K562 (cell line): ENCODE data around the gene KRTAP9-8. TPM values are rescaled to one million over a fixed set of nuclear protein-coding genes. Genes with fewer than 3 reads are reported as not detected.
"Not testable (repeated sequence)": the region's sequence is repeated elsewhere in the genome, so short reads cannot be mapped to it uniquely, and the experiment has no call there.

Experiments used
- ATAC-seq: fragments of 200-7000 bp; cut with Tn5 transposase; 3 replicates; pipeline ENCODE4 v1.9.1; 2020; ENCODE audit warnings: moderate library complexity
- Bru-seq: library from RNA; stranded (reverse); fragments of 400-500 nt; gene quantifications from one replicate; lab custom pipeline; 2021; lab: Mats Ljungman, UMichigan
- BruChase-seq, 2 experiments: library from RNA; stranded (reverse); fragments of 400-500 nt; gene quantifications; one replicate each; lab custom pipeline; 2021; lab: Mats Ljungman, UMichigan
- BruUV-seq: library from RNA; stranded (reverse); fragments of 400-500 nt; replicated peaks from 2 replicates; lab custom pipeline; 2021; lab: Mats Ljungman, UMichigan
- CTCF ChIA-PET: fragments of 300-600 bp; formaldehyde crosslinking; extraction: SDS; loops from one replicate; lab custom pipeline; 2021; ENCODE audit warnings: low intra/inter-chr PET ratio; lab: Yijun Ruan, JAX
- POLR2A ChIA-PET: fragments of 300-600, 350-650 bp; sonication (Branson Sonifier 250); formaldehyde crosslinking; extraction: SDS; loops from one replicate; lab custom pipeline; 2021; ENCODE audit warnings: antibody characterized with exemption, inconsistent platforms; lab: Yijun Ruan, JAX
- DNase-seq, 4 experiments: peaks; one replicate each; pipeline versions ENCODE4 v3.0.0 to v3.0.0-alpha.2; 2011 to 2018; ENCODE audit warnings: low spot score in 3 of 4, mixed read lengths in 3 of 4; ENCODE audit errors: extremely low read depth in 1 of 4
- FAIRE-seq: peaks from 2 replicates; lab custom pipeline; 2011; peaks lifted over from hg19 to GRCh38; lab: Jason Lieb, UNC
- H2AFZ ChIP-seq: 2 replicates; pipeline ENCODE4 v1.6.0; 2011; ENCODE audit warnings: low read depth, low read length, control low read depth, inconsistent platforms
- H3K27ac ChIP-seq: fragments of 200-600 bp; 3 replicates; pipeline ENCODE4 v1.8.0; 2011; ENCODE audit warnings: low read depth, mild to moderate bottlenecking, control low read depth, inconsistent platforms, low read length, moderate library complexity, mixed read lengths; ENCODE audit errors: extremely low read depth
- H3K27me3 ChIP-seq, 2 experiments: fragments of 300-600 bp in 1 of 2; 2 replicates in 1 of 2; 3 replicates in 1 of 2; pipeline versions ENCODE4 v1.6.0 to v1.8.0; 2011; ENCODE audit warnings: inconsistent platforms in 2 of 2, low read length in 2 of 2, mild to moderate bottlenecking in 1 of 2, mixed read lengths in 1 of 2, moderate library complexity in 1 of 2; ENCODE audit not compliant: control insufficient read depth in 2 of 2, insufficient read depth in 2 of 2
- H3K36me3 ChIP-seq: fragments of 300-600 bp; 3 replicates; pipeline ENCODE4 v1.8.0; 2011; ENCODE audit warnings: mild to moderate bottlenecking, low read length, inconsistent platforms; ENCODE audit not compliant: control insufficient read depth, insufficient read depth
- H3K4me1 ChIP-seq, 2 experiments: fragments of 200-600 bp in 1 of 2; replicated peaks in 1 of 2; 2 replicates in 1 of 2; 3 replicates in 1 of 2; pipeline versions ENCODE4 v1.5.1 to v1.8.0; 2011; ENCODE audit warnings: inconsistent platforms in 2 of 2, low read length in 2 of 2, mild to moderate bottlenecking in 1 of 2, mixed read lengths in 1 of 2, moderate library complexity in 1 of 2; ENCODE audit not compliant: control insufficient read depth in 2 of 2, insufficient read depth in 2 of 2
- H3K4me2 ChIP-seq: 2 replicates; pipeline ENCODE4 v1.6.1; 2011; ENCODE audit warnings: low read length, control low read depth, inconsistent platforms, mixed read lengths; ENCODE audit not compliant: insufficient read depth
- H3K4me3 ChIP-seq: fragments of 200-600 bp; sonication (generic), shearing (Covaris generic); 2 replicates; pipeline ENCODE4 v1.5.1; 2016; ENCODE audit warnings: control low read depth, inconsistent platforms
- H3K79me2 ChIP-seq: fragments of 200-600 bp; 3 replicates; pipeline ENCODE4 v1.8.0; 2011; ENCODE audit warnings: low read length, inconsistent platforms; ENCODE audit not compliant: control insufficient read depth, insufficient read depth
- H3K9ac ChIP-seq, 2 experiments: 2 replicates each; pipeline versions ENCODE4 v1.6.0 to v1.6.1; 2011; ENCODE audit warnings: low read depth in 2 of 2, low read length in 2 of 2, control low read depth in 1 of 2, inconsistent platforms in 1 of 2, mild to moderate bottlenecking in 1 of 2, mixed read lengths in 1 of 2; ENCODE audit not compliant: insufficient read depth in 1 of 2
- H3K9me1 ChIP-seq: one replicate; pipeline ENCODE4 v1.6.0; 2011; ENCODE audit warnings: inconsistent platforms, mild to moderate bottlenecking, low read length, moderate library complexity; ENCODE audit not compliant: control insufficient read depth, insufficient read depth
- H3K9me3 ChIP-seq: replicated peaks from 2 replicates; pipeline ENCODE4 v1.5.1; 2011; ENCODE audit warnings: low read depth, low read length, inconsistent platforms; ENCODE audit not compliant: control insufficient read depth, insufficient read depth
- H4K20me1 ChIP-seq: replicated peaks from 2 replicates; pipeline ENCODE4 v1.6.1; 2011; ENCODE audit warnings: low read length, inconsistent platforms, mixed read lengths; ENCODE audit not compliant: control insufficient read depth, insufficient read depth
- WGBS: fragments of 100-300 bp; shearing (Covaris generic); methylation state at CpG from one replicate; pipeline ENCODE4 v1.1.6; 2016; ENCODE audit warnings: low coverage, mixed read lengths; ENCODE audit not compliant: insufficient coverage; ENCODE audit errors: missing lambda C conversion rate; 5-methylcytosine and 5-hydroxymethylcytosine counted together
- in situ Hi-C: fragments of 300-500 bp; cut with MboI; formaldehyde crosslinking; loops from 4 replicates; pipeline ENCODE4 v1.15.0; 2018; ENCODE audit warnings: inconsistent platforms, mixed read lengths
- intact Hi-C: fragments of 100-400 bp; cut with micrococcal nuclease; formaldehyde crosslinking; loops from 2 replicates; pipeline ENCODE4 v1.14.2; 2022
- long read RNA-seq, 3 experiments: library from polyadenylated mRNA in 2 of 3; library from RNA in 1 of 3; unstranded in 2 of 3; stranded (forward) in 1 of 3; transcript quantifications; one replicate each; pipeline ENCODE4 v2.0.0, GENCODE V29; 2019 to 2022
- polyA minus RNA-seq, 3 experiments: library from RNA; depleted of rRNA, polyadenylated mRNA; stranded (reverse); fragments of >200 nt; gene quantifications; 2 replicates each; pipeline ENCODE4 v1.2.3, GENCODE V29; 2011
- polyA plus RNA-seq, 8 experiments: library from polyadenylated mRNA; depleted of rRNA in 4 of 8; stranded (reverse) in 5 of 8; unstranded in 3 of 8; fragments of >200 nt; fragmentation: Nextera tagmentation in 2 of 8; fragmentation: Illumina TruSeq in 1 of 8; extraction: Ambion mirVana in 2 of 8; extraction: Trizol in 1 of 8; gene quantifications; 2 replicates each; pipeline versions ENCODE4 v1.2.1 to v1.2.3, GENCODE V29; 2011 to 2014; ENCODE audit warnings: inconsistent platforms in 1 of 8, missing spikeins in 1 of 8
- total RNA-seq, 7 experiments: library from RNA; depleted of rRNA in 6 of 7; stranded (reverse); fragments of >200 nt in 6 of 7; fragmentation: Illumina TruSeq in 2 of 7; extraction: Trizol in 2 of 7; gene quantifications; 2 replicates each; pipeline versions ENCODE4 v1.2.1 to v1.2.3, GENCODE V29; 2011 to 2021; ENCODE audit warnings: low replicate concordance in 1 of 7

KRTAP9-8 gene, protein sequence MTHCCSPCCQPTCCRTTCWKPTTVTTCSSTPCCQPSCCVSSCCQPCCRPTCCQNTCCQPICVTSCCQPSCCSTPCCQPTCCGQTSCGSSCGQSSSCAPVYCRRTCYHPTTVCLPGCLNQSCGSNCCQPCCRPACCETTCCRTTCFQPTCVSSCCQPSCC
- total RNA-seq (2011; cell fraction: chromatin; rRNA removed; ENCODE audit: low replicate concordance): not detected in 2 replicates
- not detected in 2 replicates for total RNA-seq (2011; cell fraction: nucleolus; rRNA removed)
- total RNA-seq (2011; cell fraction: nucleoplasm; rRNA removed): not detected in 2 replicates
- total RNA-seq (2014; rRNA removed) (not detected in 2 replicates), total RNA-seq (2014; rRNA removed; fragmentation: Illumina TruSeq; extraction: Trizol) (not detected in 2 replicates), total RNA-seq (2015; rRNA removed; fragmentation: Illumina TruSeq; extraction: Trizol) (not detected in 2 replicates), total RNA-seq (2021) (not detected in 2 replicates), polyA plus RNA-seq (2011; rRNA removed) (not detected in 2 replicates), polyA plus RNA-seq (2014; fragmentation: Illumina TruSeq; extraction: Trizol) (not detected in 2 replicates), polyA plus RNA-seq (2014; fragmentation: Nextera tagmentation; extraction: Ambion mirVana) (not detected), polyA plus RNA-seq (2014; rRNA removed) (not detected in 2 replicates), polyA minus RNA-seq (2011; rRNA and poly(A)+ RNA removed) (not detected in 2 replicates), Bru-seq, nascent RNA (not detected), BruChase-seq, experiment 1, labeled RNA remaining after a 2-hour chase (not detected), BruChase-seq, experiment 2, labeled RNA remaining after a 6-hour chase (not detected)
- not detected in 2 replicates for polyA plus RNA-seq (2011; cell fraction: cytosol; rRNA removed)
- not detected in 2 replicates for polyA plus RNA-seq (2011; cell fraction: nucleus; rRNA removed)
- polyA plus RNA-seq (2012): not detected in 2 replicates
- not detected in 2 replicates for polyA minus RNA-seq (2011; cell fraction: cytosol; rRNA and poly(A)+ RNA removed)
- not detected in 2 replicates for polyA minus RNA-seq (2011; cell fraction: nucleus; rRNA and poly(A)+ RNA removed)
- long read RNA-seq, experiment 1: 0 reads
- long read RNA-seq, experiment 2: 0 reads
- long read RNA-seq, experiment 3: 0 reads

DNA sequence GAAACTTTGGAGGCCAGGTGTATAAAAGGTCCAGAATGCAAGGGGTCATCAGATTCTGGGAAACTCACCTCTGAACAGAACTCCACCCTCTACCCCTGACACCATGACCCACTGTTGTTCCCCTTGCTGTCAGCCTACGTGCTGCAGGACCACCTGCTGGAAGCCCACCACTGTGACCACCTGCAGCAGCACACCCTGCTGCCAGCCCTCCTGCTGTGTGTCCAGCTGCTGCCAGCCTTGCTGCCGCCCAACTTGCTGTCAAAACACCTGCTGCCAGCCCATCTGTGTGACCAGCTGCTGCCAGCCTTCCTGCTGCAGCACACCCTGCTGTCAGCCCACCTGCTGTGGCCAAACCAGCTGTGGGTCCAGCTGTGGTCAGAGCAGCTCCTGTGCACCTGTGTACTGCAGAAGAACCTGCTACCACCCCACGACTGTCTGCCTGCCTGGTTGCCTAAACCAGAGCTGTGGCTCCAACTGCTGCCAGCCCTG is at the start of gene KRTAP9-8:
Gene KRTAP9-8, plus strand, starts transcription at position 51 of the 489 bp plus-strand sequence. Its CDS starts 53 bp downstream, at position 104.
- CTCF ChIA-PET, H4K20me1 ChIP-seq, H3K9me3 ChIP-seq, H3K9me1 ChIP-seq, H3K27ac ChIP-seq, H3K4me3 ChIP-seq, H3K36me3 ChIP-seq, H3K4me2 ChIP-seq, H3K9ac ChIP-seq, H3K4me1 ChIP-seq, intact Hi-C loops, BruUV-seq, in situ Hi-C loops, ATAC-seq, FAIRE-seq, H3K27me3 ChIP-seq, H3K79me2 ChIP-seq, DNase-seq, POLR2A ChIA-PET, H2AFZ ChIP-seq: not testable (repeated sequence)
- 0% methylated on average over 2 of the region's 3 CpGs for WGBS

DNA sequence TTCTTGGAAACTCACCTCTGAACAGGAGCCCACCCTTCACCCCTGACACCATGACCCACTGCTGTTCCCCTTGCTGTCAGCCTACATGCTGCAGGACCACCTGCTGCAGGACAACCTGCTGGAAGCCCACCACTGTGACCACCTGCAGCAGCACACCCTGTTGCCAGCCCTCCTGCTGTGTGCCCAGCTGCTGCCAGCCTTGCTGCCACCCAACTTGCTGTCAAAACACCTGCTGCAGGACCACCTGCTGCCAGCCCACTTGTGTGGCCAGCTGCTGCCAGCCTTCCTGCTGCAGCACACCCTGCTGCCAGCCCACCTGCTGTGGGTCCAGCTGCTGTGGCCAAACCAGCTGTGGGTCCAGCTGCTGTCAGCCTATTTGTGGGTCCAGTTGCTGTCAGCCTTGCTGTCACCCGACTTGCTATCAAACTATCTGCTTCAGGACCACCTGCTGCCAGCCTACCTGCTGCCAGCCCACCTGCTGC is 47.9 kb upstream of the KRTAP9-8 start, which contains the start of gene KRTAP9-1:
Gene KRTAP9-1, plus strand, starts transcription at position 51 of the 482 bp plus-strand sequence. Its CDS starts 0 bp downstream, at position 51.
- BruUV-seq, H3K27ac ChIP-seq, H3K9me3 ChIP-seq, H3K27me3 ChIP-seq, H3K4me3 ChIP-seq, H3K4me2 ChIP-seq, in situ Hi-C loops, H3K4me1 ChIP-seq, intact Hi-C loops, H4K20me1 ChIP-seq, FAIRE-seq, H3K79me2 ChIP-seq, H2AFZ ChIP-seq, H3K9me1 ChIP-seq, ATAC-seq, H3K36me3 ChIP-seq, CTCF ChIA-PET, H3K9ac ChIP-seq, DNase-seq: not testable (repeated sequence)
- WGBS: 0% methylated on average over 1 of the region's 1 CpG
- POLR2A ChIA-PET: interaction anchor here (0.6 kb wide), 1 partner anchor 18 kb away, joined by 4 read pairs; no protein-coding TSS in a partner anchor
